ENCODE measurements around the gene KRTAP5-2.

The KRTAP5-2 gene

DNA sequence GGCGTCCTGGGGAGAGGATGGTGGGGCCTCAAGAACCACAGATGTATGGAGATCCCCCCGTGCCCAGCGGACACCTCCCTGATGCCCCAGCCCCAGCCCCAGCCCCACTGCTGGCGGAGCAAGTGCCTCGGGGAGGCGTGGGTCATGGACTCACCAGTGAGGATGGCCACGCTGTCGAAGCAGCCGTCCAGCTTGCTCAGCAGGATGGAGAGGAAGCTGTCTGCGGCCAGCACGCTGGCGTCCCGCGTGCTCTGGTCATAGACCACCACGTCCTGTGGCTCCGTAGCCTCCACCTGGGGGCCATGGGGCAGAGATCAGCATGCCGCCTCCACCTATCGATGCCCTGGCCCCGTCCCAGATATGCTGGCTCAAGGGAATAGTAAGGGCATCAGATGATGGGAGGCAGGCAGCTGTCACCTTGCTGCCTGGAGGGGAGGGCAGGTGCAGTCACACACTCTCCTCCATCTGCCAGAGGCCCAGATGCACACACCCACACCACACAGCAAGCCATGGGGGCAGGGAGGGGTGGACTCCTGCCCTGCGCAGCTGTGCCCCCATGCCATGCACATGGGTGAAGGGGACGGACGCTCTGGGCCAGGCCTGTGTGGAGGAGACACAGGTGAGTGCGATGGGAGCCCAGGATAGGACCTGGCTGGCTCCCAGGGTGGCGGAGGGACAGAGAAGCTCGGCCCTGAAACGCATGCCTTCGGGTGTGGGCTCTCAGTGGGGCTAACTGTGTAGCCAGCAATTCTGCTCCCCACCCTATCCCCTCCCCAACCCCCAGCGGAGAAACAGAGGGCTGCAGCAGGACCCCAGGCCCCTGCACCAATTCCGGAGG lies 34.2 kb downstream of the KRTAP5-2 start:
- TF ChIP-seq POLR2AphosphoS5 (IDR thresholded peaks at IDR 0.05; ENCODE audit: low read depth, low read length): no peak
- no peak for TF ChIP-seq PAX5 (IDR thresholded peaks at IDR 0.05; ENCODE audit: insufficient read depth, low read length, severe bottlenecking)
- no peak for FAIRE-seq
- DNase-seq (ENCODE audit: insufficient read length, low spot score): no peak

DNA sequence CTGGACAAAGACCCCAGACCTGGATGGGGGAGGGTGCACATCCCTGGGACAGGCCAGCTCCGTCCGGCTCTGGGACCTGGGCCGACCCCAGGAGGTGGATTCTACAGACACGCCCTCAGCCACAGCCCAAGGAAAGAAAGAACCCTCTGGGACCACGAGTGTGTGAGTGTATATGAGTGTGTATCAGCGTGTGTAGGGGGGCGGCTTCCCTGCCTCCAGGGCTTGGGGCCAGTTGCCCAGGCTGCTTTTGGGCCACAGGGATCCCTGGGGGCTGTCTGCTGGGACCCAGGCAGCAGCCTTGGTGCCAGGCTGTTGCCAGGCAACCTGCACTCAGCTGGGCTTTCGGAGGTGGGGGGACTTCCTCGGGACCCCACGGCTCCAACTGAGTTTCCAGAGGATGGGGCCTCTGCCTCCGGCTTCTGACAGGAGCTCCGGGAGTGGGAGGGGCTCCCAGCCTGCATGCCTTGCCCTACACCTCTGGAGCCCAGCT lies 34.9 kb downstream of the KRTAP5-2 start:
- FAIRE-seq (no peak), DNase-seq (ENCODE audit: insufficient read length, low spot score) (no peak)
- no peak for TF ChIP-seq PAX5 (IDR thresholded peaks at IDR 0.05; ENCODE audit: insufficient read depth, low read length, severe bottlenecking)

DNA sequence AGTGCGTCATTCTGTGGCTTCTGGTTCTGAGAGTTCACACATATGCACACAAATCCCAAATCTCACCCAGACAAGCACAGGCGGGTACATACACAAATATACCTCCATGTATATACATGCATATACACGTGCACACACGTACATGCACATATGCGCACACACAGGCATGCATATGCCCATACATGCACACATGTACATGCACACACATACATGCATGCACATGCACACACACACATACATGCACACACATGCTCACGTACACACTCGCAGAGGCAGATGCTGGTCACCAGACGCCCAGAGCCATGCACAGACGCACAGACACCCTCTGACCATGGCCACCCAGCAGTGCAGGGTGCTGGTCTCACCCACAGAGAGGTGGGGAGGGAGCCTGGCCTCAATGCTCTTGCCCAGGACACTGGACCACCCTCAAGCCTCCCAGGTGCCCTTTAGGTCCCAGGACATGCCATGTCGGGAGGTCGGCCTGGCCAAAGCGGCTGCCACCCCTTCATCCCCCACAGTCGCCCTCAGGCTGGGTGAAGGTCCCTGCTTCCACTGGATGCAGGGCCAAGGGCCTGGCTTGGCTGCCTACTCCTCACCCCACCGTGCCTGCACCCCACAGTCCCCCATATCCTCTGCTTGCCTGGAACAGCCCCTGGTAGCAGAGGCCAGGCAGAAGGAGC lies 35.5 kb downstream of the KRTAP5-2 start:
- TF ChIP-seq PAX5 (IDR thresholded peaks at IDR 0.05; ENCODE audit: insufficient read depth, low read length, severe bottlenecking) (no peak), TAF1 (IDR thresholded peaks at IDR 0.05; ENCODE audit: low read depth, low read length) (no peak), POLR2A (IDR thresholded peaks at IDR 0.05; ENCODE audit: low read depth, low read length) (no peak), SPI1 (IDR thresholded peaks at IDR 0.05; ENCODE audit: low read depth, low read length) (no peak), POU2F2 (IDR thresholded peaks at IDR 0.05; ENCODE audit: low read depth, low read length) (no peak), POLR2AphosphoS5 (IDR thresholded peaks at IDR 0.05; ENCODE audit: low read depth, low read length) (no peak)
- DNase-seq (ENCODE audit: insufficient read length, low spot score) (no peak), FAIRE-seq (no peak)

DNA sequence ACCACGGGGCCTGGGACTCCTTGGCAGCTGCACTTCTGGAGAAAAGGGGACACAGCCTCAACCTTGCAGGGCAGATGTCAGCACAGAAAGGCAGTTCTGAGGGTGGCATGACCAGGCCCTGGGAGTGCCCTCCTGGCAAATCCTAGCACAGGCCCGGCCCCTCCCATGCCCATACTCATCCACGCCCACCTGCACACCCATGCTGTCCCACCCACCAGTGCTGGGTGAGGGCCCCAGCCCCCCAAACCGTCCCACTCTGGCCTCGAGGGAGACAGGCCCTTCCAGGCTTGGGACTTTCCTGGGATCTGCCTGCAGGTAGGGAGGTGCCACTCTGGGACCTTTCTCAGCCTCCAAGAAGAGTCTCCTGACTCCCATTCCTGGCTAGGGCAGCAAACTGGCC lies 36.1 kb downstream of the KRTAP5-2 start:
- DNase-seq (ENCODE audit: insufficient read length, low spot score) (no peak), FAIRE-seq (no peak)
- TF ChIP-seq POU2F2 (IDR thresholded peaks at IDR 0.05; ENCODE audit: low read depth, low read length): no peak
- no peak for TF ChIP-seq SPI1 (IDR thresholded peaks at IDR 0.05; ENCODE audit: low read depth, low read length)
- TF ChIP-seq PAX5 (IDR thresholded peaks at IDR 0.05; ENCODE audit: insufficient read depth, low read length, severe bottlenecking): no peak
- TF ChIP-seq TAF1 (IDR thresholded peaks at IDR 0.05; ENCODE audit: low read depth, low read length): no peak

DNA sequence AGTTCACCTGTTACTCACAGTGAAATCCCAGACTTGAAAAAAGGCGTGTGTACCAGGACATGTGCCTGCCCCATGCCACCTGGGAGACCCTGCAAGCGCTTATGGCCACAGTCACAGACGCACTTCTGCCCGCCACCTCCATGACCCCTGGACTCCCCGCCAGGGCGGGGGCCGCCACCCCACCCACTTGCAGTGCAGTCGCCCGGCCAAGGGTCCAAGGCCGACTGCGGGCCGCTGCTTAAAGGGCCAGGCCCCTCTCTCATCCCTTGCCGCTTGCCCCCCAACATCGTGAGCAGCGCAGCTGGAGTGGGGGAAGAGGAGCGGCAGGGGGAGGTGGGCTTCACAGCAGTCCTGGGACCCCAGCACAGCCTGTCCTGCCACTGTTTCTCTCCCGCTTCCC lies 36.8 kb downstream of the KRTAP5-2 start:
- DNase-seq (ENCODE audit: insufficient read length, low spot score) (no peak), FAIRE-seq (no peak)
- no peak for TF ChIP-seq SPI1 (IDR thresholded peaks at IDR 0.05; ENCODE audit: low read depth, low read length)
- no peak for TF ChIP-seq POLR2A (IDR thresholded peaks at IDR 0.05; ENCODE audit: low read depth, low read length)
- no peak for TF ChIP-seq POU2F2 (IDR thresholded peaks at IDR 0.05; ENCODE audit: low read depth, low read length)
- no peak for TF ChIP-seq PAX5 (IDR thresholded peaks at IDR 0.05; ENCODE audit: insufficient read depth, low read length, severe bottlenecking)
- no peak for TF ChIP-seq POLR2AphosphoS5 (IDR thresholded peaks at IDR 0.05; ENCODE audit: low read depth, low read length)
- no peak for TF ChIP-seq TAF1 (IDR thresholded peaks at IDR 0.05; ENCODE audit: low read depth, low read length)

DNA sequence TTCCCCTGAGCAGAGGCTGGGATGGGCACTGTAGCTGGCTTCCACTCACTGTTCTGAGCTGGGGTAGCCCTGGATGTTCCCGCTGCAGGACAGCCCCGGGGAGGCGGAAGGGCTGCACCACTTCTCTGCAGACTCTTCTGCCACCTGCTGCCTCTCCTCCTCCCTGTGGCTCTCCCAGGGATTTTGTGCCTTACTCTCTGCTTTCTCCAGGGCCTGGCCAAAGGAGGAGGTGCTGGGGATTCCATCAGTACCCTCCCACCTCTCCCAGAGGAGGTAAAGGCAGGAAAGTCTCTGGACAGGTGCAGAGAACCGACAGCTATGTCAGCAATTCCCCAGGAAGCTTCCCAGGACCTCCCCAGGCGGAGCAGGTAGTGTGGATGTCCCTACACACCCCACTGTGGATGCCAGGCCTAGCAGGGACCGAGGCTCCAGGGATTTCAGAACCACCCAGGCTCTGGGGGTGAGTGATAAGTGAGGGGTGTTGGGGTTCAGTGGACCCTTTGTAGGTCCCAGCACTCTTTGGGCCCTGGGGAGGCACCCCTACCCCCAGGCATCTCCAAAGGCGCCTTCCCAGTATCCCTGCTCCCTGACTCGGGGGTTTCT lies 37.3 kb downstream of the KRTAP5-2 start:
- FAIRE-seq (no peak), DNase-seq (ENCODE audit: insufficient read length, low spot score) (no peak)
- no peak for TF ChIP-seq PAX5 (IDR thresholded peaks at IDR 0.05; ENCODE audit: insufficient read depth, low read length, severe bottlenecking)
- no peak for TF ChIP-seq SPI1 (IDR thresholded peaks at IDR 0.05; ENCODE audit: low read depth, low read length)
- TF ChIP-seq TAF1 (IDR thresholded peaks at IDR 0.05; ENCODE audit: low read depth, low read length): no peak
- TF ChIP-seq POLR2AphosphoS5 (IDR thresholded peaks at IDR 0.05; ENCODE audit: low read depth, low read length): no peak
- TF ChIP-seq POU2F2 (IDR thresholded peaks at IDR 0.05; ENCODE audit: low read depth, low read length): no peak
- no peak for TF ChIP-seq POLR2A (IDR thresholded peaks at IDR 0.05; ENCODE audit: low read depth, low read length)

DNA sequence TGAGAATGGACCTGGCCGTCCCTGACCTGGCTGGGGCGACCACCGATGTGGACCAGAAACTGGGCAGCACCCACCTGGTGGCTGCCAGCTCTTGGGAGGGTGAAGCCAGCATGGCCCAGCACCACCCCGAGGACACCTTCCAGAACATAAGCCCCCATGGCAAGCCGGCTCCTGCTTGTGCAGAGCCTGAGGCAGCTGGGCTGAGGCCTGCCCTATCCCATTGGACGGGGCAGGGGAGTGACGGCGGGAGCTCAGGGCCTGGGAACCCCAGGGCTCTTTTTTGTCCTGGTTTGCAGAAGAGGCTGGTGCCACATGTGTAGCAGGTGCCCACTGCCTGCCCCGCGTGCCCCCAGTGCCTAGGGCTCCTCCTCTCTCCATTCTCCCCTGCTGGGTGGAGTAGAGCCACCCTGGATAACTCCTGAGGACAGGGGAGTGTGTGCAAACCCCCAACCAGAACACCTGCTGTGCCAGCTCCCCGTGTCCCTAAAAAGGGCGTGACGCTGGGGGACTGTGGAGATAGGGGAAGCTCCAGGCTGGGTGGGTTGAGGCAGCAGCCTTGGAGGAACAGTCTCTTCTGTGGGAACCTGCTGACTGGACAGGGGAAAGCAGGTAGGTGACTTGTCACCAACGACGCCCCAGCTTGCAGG lies 38.0 kb downstream of the KRTAP5-2 start:
- no peak for DNase-seq (ENCODE audit: insufficient read length, low spot score)
- TF ChIP-seq POU2F2 (IDR thresholded peaks at IDR 0.05; ENCODE audit: low read depth, low read length) (no peak), TAF1 (IDR thresholded peaks at IDR 0.05; ENCODE audit: low read depth, low read length) (no peak), PAX5 (IDR thresholded peaks at IDR 0.05; ENCODE audit: insufficient read depth, low read length, severe bottlenecking) (no peak), SPI1 (IDR thresholded peaks at IDR 0.05; ENCODE audit: low read depth, low read length) (no peak), POLR2A (IDR thresholded peaks at IDR 0.05; ENCODE audit: low read depth, low read length) (no peak), POLR2AphosphoS5 (IDR thresholded peaks at IDR 0.05; ENCODE audit: low read depth, low read length) (no peak)
- FAIRE-seq: no peak

DNA sequence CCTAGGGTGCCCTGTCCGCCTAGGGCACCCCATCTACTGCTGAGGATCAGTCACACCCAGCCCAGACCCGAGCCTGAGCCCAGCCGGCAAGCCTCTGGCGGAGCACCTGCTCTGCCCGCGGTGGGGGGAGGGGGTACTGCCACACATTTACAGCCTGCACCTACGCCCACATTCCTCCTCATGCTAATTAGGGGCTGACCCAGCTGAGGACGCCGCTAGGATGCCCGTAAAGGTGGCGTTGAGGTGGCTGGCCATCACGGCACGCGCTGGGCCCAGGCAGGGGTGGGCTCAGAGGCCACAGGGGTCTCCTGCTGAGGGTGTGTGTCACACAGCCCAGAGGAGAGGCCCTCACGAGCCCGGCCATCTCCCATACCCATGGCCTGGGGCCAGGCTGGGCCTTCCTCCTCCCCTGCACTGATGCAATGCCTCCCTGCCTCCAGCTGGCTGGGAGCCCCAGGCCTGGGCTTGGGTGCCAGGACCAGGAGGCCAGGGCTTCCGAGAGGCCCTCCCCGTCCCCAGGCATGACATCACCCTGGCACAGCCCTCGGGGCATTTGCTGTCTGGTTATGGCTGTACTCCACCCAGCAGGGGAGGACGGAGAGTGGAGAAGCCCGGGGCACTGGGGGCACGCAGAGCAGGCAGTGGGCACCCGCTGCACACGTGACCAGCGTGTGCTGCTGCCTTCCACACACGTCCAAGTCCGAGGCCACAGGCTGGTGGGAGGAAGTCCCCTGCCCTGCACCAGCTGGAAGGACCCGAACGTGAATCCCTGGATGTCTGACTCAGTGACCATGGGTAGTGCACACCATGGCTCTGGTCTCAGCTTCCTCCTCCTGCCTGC lies 38.8 kb downstream of the KRTAP5-2 start:
- TF ChIP-seq TAF1 (IDR thresholded peaks at IDR 0.05; ENCODE audit: low read depth, low read length) (no peak), POU2F2 (IDR thresholded peaks at IDR 0.05; ENCODE audit: low read depth, low read length) (peak; percentile 73)
- DNase-seq (ENCODE audit: insufficient read length, low spot score) (no peak), FAIRE-seq (no peak)

DNA sequence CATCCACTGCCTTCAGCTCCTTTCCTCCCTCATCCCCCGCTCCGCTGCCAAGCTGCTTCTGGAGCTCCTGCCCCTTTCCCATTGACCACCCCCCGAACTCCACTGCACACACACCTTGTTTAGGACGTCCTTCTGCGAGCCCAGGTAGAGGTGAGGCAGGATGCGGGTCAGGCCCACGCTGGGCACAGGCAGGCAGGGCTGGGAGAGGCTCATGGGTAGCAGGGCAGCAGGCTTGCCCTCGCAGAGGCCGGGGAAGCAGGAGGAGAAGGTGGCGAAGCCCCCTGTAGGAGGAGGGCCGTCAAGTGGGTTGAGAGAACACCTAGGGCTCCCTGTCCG lies 39.4 kb downstream of the KRTAP5-2 start:
- TF ChIP-seq POLR2AphosphoS5 (IDR thresholded peaks at IDR 0.05; ENCODE audit: low read depth, low read length) (no peak), PAX5 (IDR thresholded peaks at IDR 0.05; ENCODE audit: insufficient read depth, low read length, severe bottlenecking) (no peak), POLR2A (IDR thresholded peaks at IDR 0.05; ENCODE audit: low read depth, low read length) (no peak), SPI1 (IDR thresholded peaks at IDR 0.05; ENCODE audit: low read depth, low read length) (no peak), POU2F2 (IDR thresholded peaks at IDR 0.05; ENCODE audit: low read depth, low read length) (no peak), TAF1 (IDR thresholded peaks at IDR 0.05; ENCODE audit: low read depth, low read length) (no peak)
- FAIRE-seq: no peak
- no peak for DNase-seq (ENCODE audit: insufficient read length, low spot score)
